ENCODE measurements around the gene NHS.

DNA sequence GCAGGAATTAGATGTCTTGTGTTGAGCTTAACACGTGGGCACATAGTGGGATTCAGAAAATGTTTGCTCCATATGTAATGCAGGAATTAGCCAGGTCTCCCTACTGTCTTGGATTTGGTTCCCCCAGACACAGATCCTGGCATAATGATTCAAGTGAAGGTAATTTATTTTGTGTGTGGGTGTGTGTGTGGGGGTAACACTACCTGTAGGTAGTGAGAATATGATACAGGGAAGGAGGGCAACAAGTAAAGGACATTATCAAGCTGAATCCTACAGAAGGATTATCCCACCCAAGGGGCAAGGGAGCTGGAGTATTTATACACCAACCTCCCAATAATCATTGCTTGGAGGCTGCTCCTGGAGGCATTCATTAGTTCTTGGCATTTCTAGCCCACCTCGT, 101.4 kb downstream of the NHS start:
- TF ChIP-seq CTCF (conservative IDR thresholded peaks at IDR 0.05; ENCODE audit: low read depth, low read length) = no peak
- no peak for TF ChIP-seq CEBPB (IDR thresholded peaks at IDR 0.05; ENCODE audit: low read depth, low read length)
- no peak for TF ChIP-seq MAFK (IDR thresholded peaks at IDR 0.05; ENCODE audit: low read depth, low read length)
- no peak for TF ChIP-seq POLR2A (IDR thresholded peaks at IDR 0.05; ENCODE audit: low read depth, low read length)
- no peak for TF ChIP-seq SMC3 (IDR thresholded peaks at IDR 0.05; ENCODE audit: low read depth, low read length)
- TF ChIP-seq MAZ (IDR thresholded peaks at IDR 0.05; ENCODE audit: borderline replicate concordance, low read depth, low read length) = no peak
- TF ChIP-seq USF2 (IDR thresholded peaks at IDR 0.05; ENCODE audit: low read depth, low read length) = no peak
- TF ChIP-seq RCOR1 (IDR thresholded peaks at IDR 0.05; ENCODE audit: insufficient replicate concordance, low read length) = no peak
